SK-N-SH (cell line): Measurements from ENCODE around the gene ZNF138. TPM values are rescaled to one million over a fixed set of nuclear protein-coding genes. Genes with fewer than 3 reads are reported as not detected.

Experiments
- CTCF ChIA-PET: fragments of 300-600, 350-600 bp; formaldehyde crosslinking; extraction: SDS; loops from one replicate; lab custom pipeline; 2021; lab: Yijun Ruan, JAX
- POLR2A ChIA-PET: fragments of 350-600 bp; sonication (Branson Sonifier 250); formaldehyde crosslinking; extraction: SDS; loops from one replicate; lab custom pipeline; 2020; ENCODE audit warnings: antibody characterized with exemption, inconsistent platforms; lab: Yijun Ruan, JAX
- DNase-seq: peaks from one replicate; pipeline ENCODE4 v3.0.0; 2012
- H2AFZ ChIP-seq: fragments of 200-600 bp; sonication (generic); 2 replicates; pipeline ENCODE4 v1.8.1; 2016; ENCODE audit warnings: antibody characterized with exemption, mild to moderate bottlenecking, low read depth
- H3F3A ChIP-seq: fragments of 200-600 bp; sonication (generic); replicated peaks from 2 replicates; pipeline ENCODE3; 2016; ENCODE audit warnings: antibody characterized with exemption, mild to moderate bottlenecking; ENCODE audit not compliant: insufficient read depth
- H3K27ac ChIP-seq, 2 experiments: fragments of 200-500 bp in 1 of 2; fragments of 200-600 bp in 1 of 2; sonication (Bioruptor generic) in 1 of 2; sonication (generic), shearing (Covaris generic) in 1 of 2; 2 replicates each; pipeline versions ENCODE4 v1.5.1 to v1.6.1; 2014 to 2016; ENCODE audit warnings: low read depth in 2 of 2, inconsistent platforms in 1 of 2, low read length in 1 of 2, mild to moderate bottlenecking in 1 of 2, mixed read lengths in 1 of 2
- H3K27me3 ChIP-seq: fragments of 200-600 bp; sonication (generic), shearing (Covaris generic); 2 replicates; pipeline ENCODE4 v1.6.1; 2016; ENCODE audit warnings: mixed run types; ENCODE audit not compliant: insufficient read depth
- H3K36me3 ChIP-seq, 2 experiments: fragments of 200-500 bp in 1 of 2; fragments of 200-600 bp in 1 of 2; sonication (Bioruptor generic) in 1 of 2; sonication (generic) in 1 of 2; replicated peaks in 1 of 2; 2 replicates each; pipeline versions ENCODE3 to v1.5.1; 2014 to 2016; ENCODE audit warnings: low read length in 1 of 2, mild to moderate bottlenecking in 1 of 2; ENCODE audit not compliant: insufficient read depth in 2 of 2, control insufficient read depth in 1 of 2
- H3K4me1 ChIP-seq, 2 experiments: fragments of 200-500 bp in 1 of 2; fragments of 200-600 bp in 1 of 2; sonication (Bioruptor generic) in 1 of 2; sonication (generic), shearing (Covaris generic) in 1 of 2; 2 replicates each; pipeline versions ENCODE4 v1.5.1 to v1.6.1; 2014 to 2016; ENCODE audit warnings: low read depth in 1 of 2, low read length in 1 of 2, mixed run types in 1 of 2; ENCODE audit not compliant: insufficient read depth in 2 of 2, control insufficient read depth in 1 of 2
- H3K4me2 ChIP-seq: fragments of 200-600 bp; sonication (generic), shearing (Covaris generic); 2 replicates; pipeline ENCODE4 v1.6.1; 2017; ENCODE audit warnings: mixed run types
- H3K4me3 ChIP-seq, 2 experiments: fragments of 200-500 bp in 1 of 2; fragments of 200-600 bp in 1 of 2; sonication (Bioruptor generic) in 1 of 2; sonication (generic), shearing (Covaris generic) in 1 of 2; 2 replicates each; pipeline versions ENCODE4 v1.5.1 to v1.8.1; 2014 to 2016; ENCODE audit warnings: low read depth in 2 of 2, inconsistent platforms in 1 of 2, low read length in 1 of 2, mild to moderate bottlenecking in 1 of 2, mixed read lengths in 1 of 2, moderate library complexity in 1 of 2
- H3K79me2 ChIP-seq: fragments of 200-600 bp; sonication (generic); 2 replicates; pipeline ENCODE4 v1.8.1; 2017; ENCODE audit warnings: mild to moderate bottlenecking; ENCODE audit not compliant: insufficient read depth
- H3K9ac ChIP-seq: fragments of 200-600 bp; sonication (generic); 2 replicates; pipeline ENCODE4 v1.6.1; 2017; ENCODE audit warnings: mixed run types
- H3K9me2 ChIP-seq: fragments of 200-600 bp; sonication (generic); 2 replicates; pipeline ENCODE4 v1.6.1; 2017; ENCODE audit warnings: mixed run types
- H3K9me3 ChIP-seq: fragments of 200-600 bp; sonication (generic); 2 replicates; pipeline ENCODE4 v1.6.1; 2017; ENCODE audit warnings: mixed run types, mild to moderate bottlenecking, moderate library complexity
- H4K20me1 ChIP-seq: fragments of 200-600 bp; sonication (generic); 2 replicates; pipeline ENCODE4 v1.6.1; 2017; ENCODE audit warnings: mild to moderate bottlenecking, mixed run types; ENCODE audit not compliant: insufficient read depth
- CHD2 ChIP-seq: fragments of 150-350 bp; IDR thresholded peaks from 2 replicates; pipeline ENCODE4 v1.6.1; 2018; ENCODE audit warnings: low read length; ENCODE audit not compliant: partially characterized antibody
- ELF1 ChIP-seq: IDR thresholded peaks from 2 replicates; pipeline ENCODE4 v1.4.0; 2012
- EP300 ChIP-seq, 2 experiments: IDR thresholded peaks; 2 replicates each; pipeline versions ENCODE4 v1.4.0 to v1.6.1; 2012; ENCODE audit warnings: borderline replicate concordance in 1 of 2, low read depth in 1 of 2, low read length in 1 of 2
- FOSL2 ChIP-seq: IDR thresholded peaks from 2 replicates; pipeline ENCODE4 v1.4.0; 2012; ENCODE audit warnings: low read depth, mild to moderate bottlenecking, moderate library complexity, borderline replicate concordance
- FOXJ3 ChIP-seq: sonication (generic); formaldehyde crosslinking; IDR thresholded peaks from 2 replicates; pipeline ENCODE4 v1.5.1; 2020; ENCODE audit warnings: mild to moderate bottlenecking, missing genetic modification reagents
- FOXM1 ChIP-seq: IDR thresholded peaks from 2 replicates; pipeline ENCODE4 v1.4.0; 2012; ENCODE audit warnings: low read depth, mild to moderate bottlenecking
- GABPA ChIP-seq: IDR thresholded peaks from 2 replicates; pipeline ENCODE4 v1.4.0; 2012; ENCODE audit warnings: low read depth, mild to moderate bottlenecking
- GATA2 ChIP-seq: sonication (generic); formaldehyde crosslinking; IDR thresholded peaks from 2 replicates; pipeline ENCODE4 v1.5.0; 2020; ENCODE audit warnings: mild to moderate bottlenecking, missing genetic modification reagents
- JUND ChIP-seq: IDR thresholded peaks from 2 replicates; pipeline ENCODE4 v1.4.0; 2012
- MXI1 ChIP-seq: IDR thresholded peaks from 2 replicates; pipeline ENCODE4 v1.6.1; 2012; ENCODE audit warnings: mild to moderate bottlenecking, low read depth, low read length, improper control_type of control experiment
- NFIC ChIP-seq: IDR thresholded peaks from 2 replicates; pipeline ENCODE4 v1.4.0; 2012; ENCODE audit warnings: borderline replicate concordance
- NRF1 ChIP-seq: IDR thresholded peaks from 2 replicates; pipeline ENCODE4 v1.6.1; 2012; ENCODE audit warnings: low read depth, mild to moderate bottlenecking, low read length
- RCOR1 ChIP-seq: fragments of 150-350 bp; IDR thresholded peaks from 2 replicates; pipeline ENCODE4 v1.6.1; 2017; ENCODE audit warnings: antibody characterized with exemption, low read length
- RFX5 ChIP-seq: IDR thresholded peaks from 2 replicates; pipeline ENCODE4 v1.6.1; 2012; ENCODE audit warnings: mild to moderate bottlenecking, improper control_type of control experiment, low read length
- SMC3 ChIP-seq: IDR thresholded peaks from 2 replicates; pipeline ENCODE4 v1.6.1; 2012; ENCODE audit warnings: low read depth, low read length, improper control_type of control experiment
- TAF1 ChIP-seq: IDR thresholded peaks from 2 replicates; pipeline ENCODE4 v1.6.1; 2012; ENCODE audit warnings: low read depth, mild to moderate bottlenecking, low read length, moderate library complexity, borderline replicate concordance
- TCF12 ChIP-seq: IDR thresholded peaks from 2 replicates; pipeline ENCODE4 v1.4.0; 2012
- TEAD4 ChIP-seq: IDR thresholded peaks from 2 replicates; pipeline ENCODE4 v1.4.0; 2012; ENCODE audit warnings: mild to moderate bottlenecking, borderline replicate concordance; ENCODE audit not compliant: insufficient read depth
- YY1 ChIP-seq: IDR thresholded peaks from 2 replicates; pipeline ENCODE4 v1.4.0; 2012; ENCODE audit warnings: low read depth, mild to moderate bottlenecking
- WGBS: methylation state at CpG from one replicate; pipeline ENCODE4 v1.1.6; 2017; ENCODE audit warnings: low lambda C conversion rate; 5-methylcytosine and 5-hydroxymethylcytosine counted together
- polyA plus RNA-seq, 3 experiments: library from polyadenylated mRNA; depleted of rRNA; stranded (reverse); fragments of >200 nt; gene quantifications; 2 replicates each; pipeline ENCODE4 v1.2.3, GENCODE V29; 2012
- TF ChIP-seq, protein P1 (sequence below): IDR thresholded peaks from 2 replicates; pipeline ENCODE4 v1.4.0; 2012; ENCODE audit warnings: low read depth
- TF ChIP-seq, protein P2 (sequence below): fragments of 200-600 bp; sonication (generic); IDR thresholded peaks from 2 replicates; pipeline ENCODE4 v1.6.1; 2017; ENCODE audit warnings: antibody characterized with exemption, mild to moderate bottlenecking, moderate library complexity
- TF ChIP-seq, protein P3 (sequence below): IDR thresholded peaks from 2 replicates; pipeline ENCODE4 v1.4.0; 2012; ENCODE audit warnings: low read depth, borderline replicate concordance

ZNF138 gene
- polyA plus RNA-seq, 1 of the 3 experiments (the other 2 are of a cell fraction): 4.9 TPM

DNA sequence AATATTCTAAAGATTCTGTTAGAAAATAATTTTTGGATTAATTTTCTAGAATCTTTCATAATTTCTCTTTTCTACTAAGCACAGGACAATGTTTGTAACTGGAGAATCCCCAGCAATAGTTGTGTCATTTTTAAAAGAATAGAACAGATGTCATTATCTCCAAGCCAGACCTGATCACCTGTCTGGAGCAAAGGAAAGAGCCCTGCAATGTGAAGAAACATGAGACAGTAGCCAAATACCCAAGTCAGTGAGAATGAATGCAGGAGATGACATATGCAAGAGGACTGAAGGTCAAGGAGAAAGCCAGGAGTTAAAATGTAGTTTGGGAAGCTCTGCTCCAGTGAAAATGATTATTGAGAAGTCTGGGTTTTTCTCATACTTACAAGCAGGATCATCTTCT lies 25.4 kb upstream of the ZNF138 start:
- Histone ChIP-seq H3K27ac (no peak overlapping the region), H3K79me2 (no peaks in the 10 kb centered on the region), H3K4me3 (no peak overlapping the region), H3K9ac (no peak overlapping the region), H3K9me3 (no peaks in the 10 kb centered on the region), H3K4me2 (no peak overlapping the region), H3K9me2 (no peaks in the 10 kb centered on the region), H3K27me3 (no peaks in the 10 kb centered on the region)
- TF ChIP-seq SMC3 (no peak), EP300 (IDR thresholded peaks at IDR 0.05; ENCODE audit: borderline replicate concordance in 1 of 2, low read depth in 1 of 2, low read length in 1 of 2) (no peak), NRF1 (no peak), FOXM1 (no peak), YY1 (no peak), GATA2 (CRISPR knock-in tag) (no peak), NFIC (no peak), GABPA (no peak), JUND (no peak), TAF1 (no peak), CHD2 (no peak), TEAD4 (no peak), MXI1 (no peak), FOXJ3 (CRISPR knock-in tag) (no peak), ELF1 (no peak), TCF12 (no peak), RCOR1 (no peak)
- TF ChIP-seq, protein P1, sequence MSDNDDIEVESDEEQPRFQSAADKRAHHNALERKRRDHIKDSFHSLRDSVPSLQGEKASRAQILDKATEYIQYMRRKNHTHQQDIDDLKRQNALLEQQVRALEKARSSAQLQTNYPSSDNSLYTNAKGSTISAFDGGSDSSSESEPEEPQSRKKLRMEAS: no peak
- TF ChIP-seq, all 33 proteins: peak for 0
- Histone ChIP-seq H3K4me1 (no peaks in the 10 kb centered on the region), H3K36me3 (no peaks in the 10 kb centered on the region), H4K20me1 (no peaks in the 10 kb centered on the region), H3F3A (no peaks in the 10 kb centered on the region), H2AFZ (no peak overlapping the region)
- POLR2A ChIA-PET: no interaction called here
- CTCF ChIA-PET: no interaction called here
- no peak for DNase-seq

DNA sequence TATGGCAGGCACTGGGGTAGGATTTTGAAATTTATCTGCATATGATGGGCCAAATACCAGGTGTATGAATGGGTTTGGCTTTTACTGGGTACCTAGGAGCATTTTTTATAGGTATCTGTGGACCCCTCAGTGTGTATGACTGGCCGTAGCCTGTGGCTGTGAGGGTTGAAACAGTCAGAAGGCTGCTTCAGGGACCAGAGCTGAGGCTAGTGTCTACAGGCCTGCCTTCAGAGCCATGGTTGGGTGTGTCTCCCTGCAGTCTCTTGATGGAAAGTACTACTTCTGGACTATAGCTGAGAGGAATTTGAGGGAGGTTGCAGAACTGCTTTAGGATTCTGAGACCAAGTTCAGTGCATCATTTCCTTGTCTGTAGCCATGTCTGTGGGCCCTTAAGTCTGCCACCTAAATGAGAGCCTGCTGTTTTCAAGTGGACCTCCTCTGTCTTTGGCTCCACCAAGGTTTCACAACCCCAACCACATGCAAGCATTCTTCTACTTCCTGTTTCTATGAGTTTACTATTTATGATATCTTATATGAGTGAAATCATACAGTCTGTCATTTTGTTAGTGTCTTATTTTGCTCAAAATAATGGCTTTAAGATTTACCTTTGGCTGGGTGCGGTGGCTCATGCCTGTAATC lies 19.9 kb upstream of the ZNF138 start:
- Histone ChIP-seq H3K79me2 (no peaks in the 10 kb centered on the region), H3K4me2 (no peak overlapping the region), H3K9me3 (no peaks in the 10 kb centered on the region), H3K9ac (no peak overlapping the region), H2AFZ (no peak overlapping the region), H3K4me1 (no peaks in the 10 kb centered on the region), H3F3A (no peaks in the 10 kb centered on the region), H3K27ac (no peak overlapping the region), H3K36me3 (no peaks in the 10 kb centered on the region), H3K9me2 (no peaks in the 10 kb centered on the region; the same call in 1 of the 2 replicates), H3K27me3 (no peaks in the 10 kb centered on the region), H3K4me3 (no peak overlapping the region), H4K20me1 (no peaks in the 10 kb centered on the region)
- 38% methylated on average over 2 of the region's 2 CpGs for WGBS
- ChIA-PET CTCF (no interaction called here), POLR2A (no interaction called here)
- TF ChIP-seq FOSL2 (no peak), TCF12 (no peak), TAF1 (no peak), FOXJ3 (CRISPR knock-in tag) (no peak), RFX5 (no peak)
- TF ChIP-seq, protein P2, sequence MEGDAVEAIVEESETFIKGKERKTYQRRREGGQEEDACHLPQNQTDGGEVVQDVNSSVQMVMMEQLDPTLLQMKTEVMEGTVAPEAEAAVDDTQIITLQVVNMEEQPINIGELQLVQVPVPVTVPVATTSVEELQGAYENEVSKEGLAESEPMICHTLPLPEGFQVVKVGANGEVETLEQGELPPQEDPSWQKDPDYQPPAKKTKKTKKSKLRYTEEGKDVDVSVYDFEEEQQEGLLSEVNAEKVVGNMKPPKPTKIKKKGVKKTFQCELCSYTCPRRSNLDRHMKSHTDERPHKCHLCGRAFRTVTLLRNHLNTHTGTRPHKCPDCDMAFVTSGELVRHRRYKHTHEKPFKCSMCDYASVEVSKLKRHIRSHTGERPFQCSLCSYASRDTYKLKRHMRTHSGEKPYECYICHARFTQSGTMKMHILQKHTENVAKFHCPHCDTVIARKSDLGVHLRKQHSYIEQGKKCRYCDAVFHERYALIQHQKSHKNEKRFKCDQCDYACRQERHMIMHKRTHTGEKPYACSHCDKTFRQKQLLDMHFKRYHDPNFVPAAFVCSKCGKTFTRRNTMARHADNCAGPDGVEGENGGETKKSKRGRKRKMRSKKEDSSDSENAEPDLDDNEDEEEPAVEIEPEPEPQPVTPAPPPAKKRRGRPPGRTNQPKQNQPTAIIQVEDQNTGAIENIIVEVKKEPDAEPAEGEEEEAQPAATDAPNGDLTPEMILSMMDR: no peak
- TF ChIP-seq, protein P3, sequence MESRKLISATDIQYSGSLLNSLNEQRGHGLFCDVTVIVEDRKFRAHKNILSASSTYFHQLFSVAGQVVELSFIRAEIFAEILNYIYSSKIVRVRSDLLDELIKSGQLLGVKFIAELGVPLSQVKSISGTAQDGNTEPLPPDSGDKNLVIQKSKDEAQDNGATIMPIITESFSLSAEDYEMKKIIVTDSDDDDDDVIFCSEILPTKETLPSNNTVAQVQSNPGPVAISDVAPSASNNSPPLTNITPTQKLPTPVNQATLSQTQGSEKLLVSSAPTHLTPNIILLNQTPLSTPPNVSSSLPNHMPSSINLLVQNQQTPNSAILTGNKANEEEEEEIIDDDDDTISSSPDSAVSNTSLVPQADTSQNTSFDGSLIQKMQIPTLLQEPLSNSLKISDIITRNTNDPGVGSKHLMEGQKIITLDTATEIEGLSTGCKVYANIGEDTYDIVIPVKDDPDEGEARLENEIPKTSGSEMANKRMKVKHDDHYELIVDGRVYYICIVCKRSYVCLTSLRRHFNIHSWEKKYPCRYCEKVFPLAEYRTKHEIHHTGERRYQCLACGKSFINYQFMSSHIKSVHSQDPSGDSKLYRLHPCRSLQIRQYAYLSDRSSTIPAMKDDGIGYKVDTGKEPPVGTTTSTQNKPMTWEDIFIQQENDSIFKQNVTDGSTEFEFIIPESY: no peak
- DNase-seq: no peak
